Measurements from ENCODE around the gene PHLPP1.

The PHLPP1 gene

GRCh38 chr18:62850619-62851306, 135.4 kb downstream of the PHLPP1 start:
- DNase-seq (ENCODE audit: low read depth): no peak

- no peak for DNase-seq (ENCODE audit: low read depth)
These were observed 137.5 kb downstream of the PHLPP1 start for GRCh38 chr18:62852851-62853250.

- no peak for DNase-seq (ENCODE audit: low read depth)
These were observed 141.0 kb downstream of the PHLPP1 start for GRCh38 chr18:62856294-62856693.

GRCh38 chr18:62857263-62857976, 142.1 kb downstream of the PHLPP1 start:
- DNase-seq (ENCODE audit: low read depth): no peak

GRCh38 chr18:62860062-62860461, 144.7 kb downstream of the PHLPP1 start:
- no peak for DNase-seq (ENCODE audit: low read depth)

- DNase-seq (ENCODE audit: low read depth): no peak
These were observed 147.1 kb downstream of the PHLPP1 start for GRCh38 chr18:62862466-62862865.

GRCh38 chr18:62863579-62864001, 148.2 kb downstream of the PHLPP1 start:
- no peak for DNase-seq (ENCODE audit: low read depth)

GRCh38 chr18:62865498-62865897, 150.2 kb downstream of the PHLPP1 start:
- DNase-seq (ENCODE audit: low read depth): no peak

- no peak for DNase-seq (ENCODE audit: low read depth)
These were observed 152.2 kb downstream of the PHLPP1 start for GRCh38 chr18:62867534-62867933.

- no peak for DNase-seq (ENCODE audit: low read depth)
These were observed 153.3 kb downstream of the PHLPP1 start for GRCh38 chr18:62868645-62869044.

- no peak for DNase-seq (ENCODE audit: low read depth)
These were observed 155.3 kb downstream of the PHLPP1 start for GRCh38 chr18:62870643-62871042.

- DNase-seq (ENCODE audit: low read depth): no peak
These were observed 160.0 kb downstream of the PHLPP1 start for GRCh38 chr18:62875323-62875722.

- no peak for DNase-seq (ENCODE audit: low read depth)
These were observed 160.8 kb downstream of the PHLPP1 start for GRCh38 chr18:62876111-62876510.

- no peak for DNase-seq (ENCODE audit: low read depth)
These were observed 161.5 kb downstream of the PHLPP1 start for GRCh38 chr18:62876828-62877227.

GRCh38 chr18:62877411-62878221, 162.3 kb downstream of the PHLPP1 start:
- DNase-seq (ENCODE audit: low read depth): no peak

GRCh38 chr18:62878305-62878704, 163.0 kb downstream of the PHLPP1 start:
- no peak for DNase-seq (ENCODE audit: low read depth)

- no peak for DNase-seq (ENCODE audit: low read depth)
These were observed 164.7 kb downstream of the PHLPP1 start for GRCh38 chr18:62880034-62880433.

- no peak for DNase-seq (ENCODE audit: low read depth)
These were observed 165.5 kb downstream of the PHLPP1 start for GRCh38 chr18:62880673-62881364.

- no peak for DNase-seq (ENCODE audit: low read depth)
These were observed 166.2 kb downstream of the PHLPP1 start for GRCh38 chr18:62881509-62882016.

GRCh38 chr18:62883937-62884735, 168.8 kb downstream of the PHLPP1 start:
- no peak for DNase-seq (ENCODE audit: low read depth)

GRCh38 chr18:62885804-62886203, 170.5 kb downstream of the PHLPP1 start:
- no peak for DNase-seq (ENCODE audit: low read depth)
